Neural cell (in vitro differentiated cells): ENCODE results near the gene SSTR5. TPM values are rescaled to one million over a fixed set of nuclear protein-coding genes. Genes with fewer than 3 reads are reported as not detected.

Experiments
- H2AFZ ChIP-seq: fragments of 200-600, 300-800 bp; sonication (generic), shearing (Covaris generic); 2 replicates; pipeline ENCODE4 v1.6.0; 2014; ENCODE audit warnings: low read depth, mild to moderate bottlenecking, antibody characterized with exemption, low read length, moderate library complexity
- H3F3A ChIP-seq: fragments of 200-600 bp; shearing (Covaris generic); 2 replicates; pipeline ENCODE4 v1.6.1; 2016; ENCODE audit warnings: mild to moderate bottlenecking, moderate library complexity, mixed read lengths, antibody characterized with exemption, low read length; ENCODE audit not compliant: insufficient read depth, poor library complexity, severe bottlenecking
- H3K27ac ChIP-seq: fragments of 200-600, 300-800 bp; sonication (generic), shearing (Covaris generic); 2 replicates; pipeline ENCODE4 v1.5.1; 2014; ENCODE audit warnings: mild to moderate bottlenecking, low read length, moderate library complexity
- H3K27me3 ChIP-seq: fragments of 300-800, 200-600 bp; sonication (generic), shearing (Covaris generic); 2 replicates; pipeline ENCODE4 v1.6.0; 2014; ENCODE audit warnings: mild to moderate bottlenecking, low read depth, low read length, moderate library complexity; ENCODE audit not compliant: insufficient read depth
- H3K36me3 ChIP-seq: fragments of 300-800, 200-600 bp; sonication (generic), shearing (Covaris generic); 2 replicates; pipeline ENCODE4 v1.5.1; 2014; ENCODE audit warnings: mild to moderate bottlenecking, antibody characterized with exemption, low read length, moderate library complexity; ENCODE audit not compliant: insufficient read depth
- H3K4me2 ChIP-seq: fragments of 300-800, 200-600 bp; sonication (generic), shearing (Covaris generic); 2 replicates; pipeline ENCODE4 v1.6.0; 2014; ENCODE audit warnings: mild to moderate bottlenecking, low read length
- H3K4me3 ChIP-seq: fragments of 300-800, 200-600 bp; sonication (generic), shearing (Covaris generic); 2 replicates; pipeline ENCODE4 v1.5.1; 2014; ENCODE audit warnings: mild to moderate bottlenecking, low read length, moderate library complexity
- H3K79me2 ChIP-seq: fragments of 200-600 bp; shearing (Covaris generic); replicated peaks from 2 replicates; pipeline ENCODE4 v1.6.0; 2014; ENCODE audit warnings: mild to moderate bottlenecking, low read length, moderate library complexity; ENCODE audit not compliant: insufficient read depth
- H3K9ac ChIP-seq: fragments of 300-800, 200-600 bp; sonication (generic), shearing (Covaris generic); 2 replicates; pipeline ENCODE4 v1.6.1; 2016; ENCODE audit warnings: mild to moderate bottlenecking, low read length, mixed read lengths
- H3K9me2 ChIP-seq: fragments of 200-600 bp; shearing (Covaris generic); 2 replicates; pipeline ENCODE4 v1.6.1; 2016; ENCODE audit warnings: mild to moderate bottlenecking, low read length, mixed read lengths; ENCODE audit not compliant: insufficient read depth
- H3K9me3 ChIP-seq: fragments of 200-600, 300-800 bp; sonication (generic), shearing (Covaris generic); 2 replicates; pipeline ENCODE4 v1.6.1; 2016; ENCODE audit warnings: mild to moderate bottlenecking, mixed run types, low read length, moderate library complexity, mixed read lengths
- H4K20me1 ChIP-seq: fragments of 200-600 bp; shearing (Covaris generic); 2 replicates; pipeline ENCODE4 v1.6.1; 2016; ENCODE audit warnings: mild to moderate bottlenecking, mixed run types; ENCODE audit not compliant: insufficient read depth
- EP300 ChIP-seq: fragments of 450-650 bp; conservative IDR thresholded peaks from 2 replicates; pipeline ENCODE4 v1.6.1; 2014; ENCODE audit warnings: antibody characterized with exemption, mild to moderate bottlenecking, moderate library complexity; ENCODE audit not compliant: poor library complexity, severe bottlenecking
- EZH2 ChIP-seq: fragments of 200-600, 300-800 bp; shearing (Covaris generic), sonication (generic); IDR thresholded peaks from 2 replicates; pipeline ENCODE4 v1.6.1; 2014; ENCODE audit warnings: antibody characterized with exemption, low read length, borderline replicate concordance, mild to moderate bottlenecking; ENCODE audit not compliant: insufficient read depth, poor library complexity, severe bottlenecking
- MXI1 ChIP-seq: fragments of 450-650 bp; conservative IDR thresholded peaks from 2 replicates; pipeline ENCODE4 v1.6.1; 2014; ENCODE audit warnings: antibody characterized with exemption, mild to moderate bottlenecking; ENCODE audit not compliant: poor library complexity, severe bottlenecking
- POLR2AphosphoS5 ChIP-seq: IDR thresholded peaks from 2 replicates; pipeline ENCODE4 v1.6.1; 2012
- RAD21 ChIP-seq: fragments of 450-650 bp; conservative IDR thresholded peaks from 2 replicates; pipeline ENCODE4 v1.6.1; 2014; ENCODE audit warnings: antibody characterized with exemption, mild to moderate bottlenecking, moderate library complexity
- SMC3 ChIP-seq: fragments of 450-650 bp; conservative IDR thresholded peaks from 2 replicates; pipeline ENCODE4 v1.6.1; 2014; ENCODE audit warnings: antibody characterized with exemption, mild to moderate bottlenecking, moderate library complexity; ENCODE audit not compliant: poor library complexity
- TAF1 ChIP-seq: IDR thresholded peaks from 2 replicates; pipeline ENCODE4 v1.6.1; 2012; ENCODE audit warnings: low read depth
- polyA plus RNA-seq: library from polyadenylated mRNA; depleted of rRNA; stranded (reverse); fragments of >200 nt; gene quantifications from 2 replicates; pipeline ENCODE4 v1.2.3, GENCODE V29; 2014
- TF ChIP-seq, protein P1 (sequence below): fragments of 450-650 bp; IDR thresholded peaks from 2 replicates; pipeline ENCODE4 v1.5.1; 2014; ENCODE audit warnings: antibody characterized with exemption, mild to moderate bottlenecking, moderate library complexity; ENCODE audit not compliant: poor library complexity, severe bottlenecking
- TF ChIP-seq, protein P2 (sequence below): IDR thresholded peaks from 2 replicates; pipeline ENCODE4 v1.6.1; 2012; ENCODE audit warnings: borderline replicate concordance

SSTR5 gene
- polyA plus RNA-seq, 1 donor from 2014 or later, result not detected

DNA sequence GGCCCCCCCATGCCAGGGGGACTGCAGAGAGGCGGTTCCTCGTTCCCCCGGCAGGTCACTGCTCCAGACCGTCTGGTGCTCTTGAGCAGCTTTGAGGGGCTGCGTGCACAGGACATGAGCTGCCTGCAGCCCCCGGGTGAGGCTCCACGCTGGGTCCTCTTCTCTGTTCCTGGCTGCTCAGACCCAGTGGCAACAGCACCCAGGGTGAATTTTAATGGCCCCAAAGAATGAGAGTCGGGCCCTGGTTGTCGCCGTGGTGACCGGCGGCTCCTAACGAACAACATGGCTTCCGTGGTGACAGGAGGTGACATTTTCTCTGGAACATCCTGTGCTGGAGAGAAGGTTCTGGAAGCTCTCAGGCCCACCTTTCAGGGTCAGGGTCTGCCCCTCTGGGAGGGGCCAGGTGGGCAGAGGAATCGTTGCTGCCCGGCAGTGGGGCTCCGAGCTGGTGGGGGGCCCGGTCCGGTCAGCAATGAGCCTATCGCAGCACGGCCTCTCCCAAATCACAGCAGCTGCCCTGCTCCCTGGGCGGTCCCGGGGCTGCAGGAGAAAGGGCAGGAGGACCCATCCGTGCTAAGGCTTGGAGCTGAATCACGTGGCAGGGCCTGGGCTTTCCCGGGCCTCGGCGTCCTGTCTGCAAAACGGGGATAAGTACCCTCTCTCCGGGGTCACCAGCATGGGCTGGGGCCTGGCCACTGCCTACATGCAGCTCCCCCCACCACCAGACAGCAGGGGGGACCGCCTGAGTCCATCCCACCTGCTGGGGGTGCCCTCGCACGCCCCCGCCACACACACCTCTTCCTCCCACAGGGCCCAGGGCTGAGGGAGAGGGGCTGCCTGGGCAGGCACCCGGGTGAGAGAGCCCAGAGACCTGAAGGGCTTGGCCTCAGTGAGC is 26.9 kb downstream of the SSTR5 start:
- Histone ChIP-seq H4K20me1 (no peaks in the 10 kb centered on the region), H3K9me3 (no peaks in the 10 kb centered on the region), H3K36me3 (no peaks in the 10 kb centered on the region), H3K27me3 (no peaks in the 10 kb centered on the region), H3K4me3 (no peak overlapping the region), H3K4me2 (no peak overlapping the region), H3K9ac (peak overlapping the region; percentile 36), H3K9me2 (no peaks in the 10 kb centered on the region), H3K79me2 (no peaks in the 10 kb centered on the region), H3F3A (no peaks in the 10 kb centered on the region), H3K27ac (peak overlapping the region; percentile 52), H2AFZ (no peak overlapping the region)
- no peak for TF ChIP-seq EP300
- TF ChIP-seq, protein P1, sequence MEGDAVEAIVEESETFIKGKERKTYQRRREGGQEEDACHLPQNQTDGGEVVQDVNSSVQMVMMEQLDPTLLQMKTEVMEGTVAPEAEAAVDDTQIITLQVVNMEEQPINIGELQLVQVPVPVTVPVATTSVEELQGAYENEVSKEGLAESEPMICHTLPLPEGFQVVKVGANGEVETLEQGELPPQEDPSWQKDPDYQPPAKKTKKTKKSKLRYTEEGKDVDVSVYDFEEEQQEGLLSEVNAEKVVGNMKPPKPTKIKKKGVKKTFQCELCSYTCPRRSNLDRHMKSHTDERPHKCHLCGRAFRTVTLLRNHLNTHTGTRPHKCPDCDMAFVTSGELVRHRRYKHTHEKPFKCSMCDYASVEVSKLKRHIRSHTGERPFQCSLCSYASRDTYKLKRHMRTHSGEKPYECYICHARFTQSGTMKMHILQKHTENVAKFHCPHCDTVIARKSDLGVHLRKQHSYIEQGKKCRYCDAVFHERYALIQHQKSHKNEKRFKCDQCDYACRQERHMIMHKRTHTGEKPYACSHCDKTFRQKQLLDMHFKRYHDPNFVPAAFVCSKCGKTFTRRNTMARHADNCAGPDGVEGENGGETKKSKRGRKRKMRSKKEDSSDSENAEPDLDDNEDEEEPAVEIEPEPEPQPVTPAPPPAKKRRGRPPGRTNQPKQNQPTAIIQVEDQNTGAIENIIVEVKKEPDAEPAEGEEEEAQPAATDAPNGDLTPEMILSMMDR, result no peak
- no peak for TF ChIP-seq MXI1
- TF ChIP-seq, protein P2, sequence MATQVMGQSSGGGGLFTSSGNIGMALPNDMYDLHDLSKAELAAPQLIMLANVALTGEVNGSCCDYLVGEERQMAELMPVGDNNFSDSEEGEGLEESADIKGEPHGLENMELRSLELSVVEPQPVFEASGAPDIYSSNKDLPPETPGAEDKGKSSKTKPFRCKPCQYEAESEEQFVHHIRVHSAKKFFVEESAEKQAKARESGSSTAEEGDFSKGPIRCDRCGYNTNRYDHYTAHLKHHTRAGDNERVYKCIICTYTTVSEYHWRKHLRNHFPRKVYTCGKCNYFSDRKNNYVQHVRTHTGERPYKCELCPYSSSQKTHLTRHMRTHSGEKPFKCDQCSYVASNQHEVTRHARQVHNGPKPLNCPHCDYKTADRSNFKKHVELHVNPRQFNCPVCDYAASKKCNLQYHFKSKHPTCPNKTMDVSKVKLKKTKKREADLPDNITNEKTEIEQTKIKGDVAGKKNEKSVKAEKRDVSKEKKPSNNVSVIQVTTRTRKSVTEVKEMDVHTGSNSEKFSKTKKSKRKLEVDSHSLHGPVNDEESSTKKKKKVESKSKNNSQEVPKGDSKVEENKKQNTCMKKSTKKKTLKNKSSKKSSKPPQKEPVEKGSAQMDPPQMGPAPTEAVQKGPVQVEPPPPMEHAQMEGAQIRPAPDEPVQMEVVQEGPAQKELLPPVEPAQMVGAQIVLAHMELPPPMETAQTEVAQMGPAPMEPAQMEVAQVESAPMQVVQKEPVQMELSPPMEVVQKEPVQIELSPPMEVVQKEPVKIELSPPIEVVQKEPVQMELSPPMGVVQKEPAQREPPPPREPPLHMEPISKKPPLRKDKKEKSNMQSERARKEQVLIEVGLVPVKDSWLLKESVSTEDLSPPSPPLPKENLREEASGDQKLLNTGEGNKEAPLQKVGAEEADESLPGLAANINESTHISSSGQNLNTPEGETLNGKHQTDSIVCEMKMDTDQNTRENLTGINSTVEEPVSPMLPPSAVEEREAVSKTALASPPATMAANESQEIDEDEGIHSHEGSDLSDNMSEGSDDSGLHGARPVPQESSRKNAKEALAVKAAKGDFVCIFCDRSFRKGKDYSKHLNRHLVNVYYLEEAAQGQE, result no peak
- no peak for TF ChIP-seq SMC3
- no peak for TF ChIP-seq TAF1
- TF ChIP-seq RAD21, result no peak
- no peak for TF ChIP-seq EZH2
- TF ChIP-seq POLR2AphosphoS5, result no peak

DNA sequence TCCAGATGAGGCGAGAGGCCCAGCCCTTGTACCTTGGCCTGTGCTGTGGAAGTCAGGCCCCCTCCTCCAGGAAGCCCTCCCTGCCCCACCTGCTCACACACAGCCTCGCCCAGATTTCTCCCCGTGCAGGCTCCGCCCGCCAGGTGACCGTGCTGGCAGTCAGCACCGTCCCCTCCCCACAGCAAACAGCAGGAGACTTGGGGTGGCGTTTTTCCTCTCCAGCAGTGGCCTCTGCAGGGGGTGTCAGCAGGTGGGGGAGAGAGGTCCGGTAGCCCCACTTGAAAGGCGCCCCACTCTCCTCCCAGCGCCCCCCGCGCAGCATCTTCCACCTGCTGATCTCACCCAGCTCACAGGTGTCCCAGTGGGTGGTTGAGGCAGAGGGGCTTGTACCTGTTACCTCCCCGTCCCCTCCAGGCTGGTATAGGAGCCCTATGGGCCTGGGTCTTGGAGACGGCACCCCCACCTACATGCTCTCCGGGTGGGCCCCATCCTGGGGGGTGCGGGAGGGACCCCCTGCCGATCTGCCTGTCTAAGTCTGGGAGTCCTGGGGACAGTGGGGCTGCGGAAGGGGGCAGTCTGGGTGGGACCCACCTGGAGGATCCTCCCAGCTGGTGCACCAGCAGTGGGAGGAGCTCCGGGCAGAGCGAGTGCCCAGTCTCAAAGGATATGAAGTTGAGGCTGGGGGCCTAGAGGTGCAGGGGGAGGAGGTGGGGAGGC is 27.7 kb downstream of the SSTR5 start:
- TF ChIP-seq EP300 (no peak), SMC3 (no peak), RAD21 (no peak), TAF1 (no peak), EZH2 (no peak), MXI1 (no peak), POLR2AphosphoS5 (no peak)
- TF ChIP-seq, protein P2, result no peak
- TF ChIP-seq, protein P1, result no peak
- Histone ChIP-seq H3K27ac (no peak overlapping the region), H3K36me3 (no peaks in the 10 kb centered on the region), H3K4me3 (no peak overlapping the region), H2AFZ (no peak overlapping the region), H4K20me1 (no peaks in the 10 kb centered on the region), H3K9ac (no peak overlapping the region), H3K27me3 (no peaks in the 10 kb centered on the region), H3K4me2 (no peak overlapping the region), H3K9me2 (no peaks in the 10 kb centered on the region), H3F3A (no peaks in the 10 kb centered on the region), H3K79me2 (no peaks in the 10 kb centered on the region), H3K9me3 (no peaks in the 10 kb centered on the region)
